Measurements from ENCODE around the gene SULT1A1. TPM values are rescaled to one million over a fixed set of nuclear protein-coding genes. Genes with fewer than 3 reads are reported as not detected.
"Not testable (repeated sequence)": the region's sequence is repeated elsewhere in the genome, so short reads cannot be mapped to it uniquely, and the experiment has no call there.

Gene SULT1A1
- total RNA-seq, 1 experiment from 2014 or later, result 1.5 TPM

DNA sequence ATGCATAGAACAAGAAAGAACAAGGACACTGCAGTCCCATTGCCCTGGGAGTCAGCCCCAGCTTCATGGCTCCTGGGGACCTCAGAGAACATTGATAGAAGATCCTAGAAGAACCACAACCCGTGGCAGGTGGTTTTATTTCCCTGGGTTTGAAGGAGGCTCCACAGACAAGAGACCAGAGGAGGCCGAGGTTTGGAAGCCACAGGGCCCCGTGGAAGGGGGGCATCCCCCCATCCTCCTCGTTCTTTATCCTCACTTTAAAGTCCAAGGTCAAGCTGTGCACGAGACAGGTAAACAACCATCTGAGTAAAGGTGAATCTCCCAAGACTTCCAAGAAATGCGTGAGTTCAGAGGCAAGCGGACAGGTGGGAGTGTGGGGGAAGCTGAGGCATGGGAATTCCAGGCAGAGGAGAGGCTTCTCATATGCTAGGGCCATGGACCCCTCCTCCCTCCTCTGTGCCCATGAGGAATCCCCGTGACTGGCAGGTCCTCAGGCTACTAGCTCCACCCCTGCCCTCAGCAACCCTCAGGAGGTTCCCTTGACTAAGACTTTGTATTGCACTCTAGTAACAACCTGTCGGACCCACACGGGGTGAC, 849 bp upstream of the SULT1A1 start:
- ATAC-seq (no peak), DNase-seq (ENCODE audit: low read depth, low spot score) (no peak)
- ChIA-PET CTCF (no interaction called here), POLR2A (no interaction called here)
- intact Hi-C loops (cut with micrococcal nuclease; ENCODE audit: unreplicated experiment), result no loop called here
- BruUV-seq (replicated peaks), result no TSS peak
- Histone ChIP-seq H3K9me3 (ENCODE audit: control insufficient read depth, insufficient read depth, low read depth, low read length) (no peaks in the 10 kb centered on the region), H3K36me3 (ENCODE audit: control insufficient read depth, insufficient read depth, low read length) (no peaks in the 10 kb centered on the region), H3K27ac (ENCODE audit: low read length) (no peak overlapping the region), H3K4me3 (ENCODE audit: low read depth in 2 of 2, low read length in 2 of 2) (no peak overlapping the region), H3K27me3 (ENCODE audit: control insufficient read depth, insufficient read depth, low read length) (no peaks in the 10 kb centered on the region), H3K4me1 (ENCODE audit: control insufficient read depth, insufficient read depth, low read length) (no peaks in the 10 kb centered on the region; the same call in 1 of the 2 replicates)
- TF ChIP-seq SIN3A (IDR thresholded peaks at IDR 0.05; ENCODE audit: borderline replicate concordance, insufficient read depth, low read depth, low read length), result no peak
- TF ChIP-seq, protein P1, sequence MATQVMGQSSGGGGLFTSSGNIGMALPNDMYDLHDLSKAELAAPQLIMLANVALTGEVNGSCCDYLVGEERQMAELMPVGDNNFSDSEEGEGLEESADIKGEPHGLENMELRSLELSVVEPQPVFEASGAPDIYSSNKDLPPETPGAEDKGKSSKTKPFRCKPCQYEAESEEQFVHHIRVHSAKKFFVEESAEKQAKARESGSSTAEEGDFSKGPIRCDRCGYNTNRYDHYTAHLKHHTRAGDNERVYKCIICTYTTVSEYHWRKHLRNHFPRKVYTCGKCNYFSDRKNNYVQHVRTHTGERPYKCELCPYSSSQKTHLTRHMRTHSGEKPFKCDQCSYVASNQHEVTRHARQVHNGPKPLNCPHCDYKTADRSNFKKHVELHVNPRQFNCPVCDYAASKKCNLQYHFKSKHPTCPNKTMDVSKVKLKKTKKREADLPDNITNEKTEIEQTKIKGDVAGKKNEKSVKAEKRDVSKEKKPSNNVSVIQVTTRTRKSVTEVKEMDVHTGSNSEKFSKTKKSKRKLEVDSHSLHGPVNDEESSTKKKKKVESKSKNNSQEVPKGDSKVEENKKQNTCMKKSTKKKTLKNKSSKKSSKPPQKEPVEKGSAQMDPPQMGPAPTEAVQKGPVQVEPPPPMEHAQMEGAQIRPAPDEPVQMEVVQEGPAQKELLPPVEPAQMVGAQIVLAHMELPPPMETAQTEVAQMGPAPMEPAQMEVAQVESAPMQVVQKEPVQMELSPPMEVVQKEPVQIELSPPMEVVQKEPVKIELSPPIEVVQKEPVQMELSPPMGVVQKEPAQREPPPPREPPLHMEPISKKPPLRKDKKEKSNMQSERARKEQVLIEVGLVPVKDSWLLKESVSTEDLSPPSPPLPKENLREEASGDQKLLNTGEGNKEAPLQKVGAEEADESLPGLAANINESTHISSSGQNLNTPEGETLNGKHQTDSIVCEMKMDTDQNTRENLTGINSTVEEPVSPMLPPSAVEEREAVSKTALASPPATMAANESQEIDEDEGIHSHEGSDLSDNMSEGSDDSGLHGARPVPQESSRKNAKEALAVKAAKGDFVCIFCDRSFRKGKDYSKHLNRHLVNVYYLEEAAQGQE (IDR thresholded peaks at IDR 0.05; ENCODE audit: insufficient read depth in 1 of 2, low read depth in 2 of 2, low read length in 1 of 2), result no peak
- TF ChIP-seq, protein P2, sequence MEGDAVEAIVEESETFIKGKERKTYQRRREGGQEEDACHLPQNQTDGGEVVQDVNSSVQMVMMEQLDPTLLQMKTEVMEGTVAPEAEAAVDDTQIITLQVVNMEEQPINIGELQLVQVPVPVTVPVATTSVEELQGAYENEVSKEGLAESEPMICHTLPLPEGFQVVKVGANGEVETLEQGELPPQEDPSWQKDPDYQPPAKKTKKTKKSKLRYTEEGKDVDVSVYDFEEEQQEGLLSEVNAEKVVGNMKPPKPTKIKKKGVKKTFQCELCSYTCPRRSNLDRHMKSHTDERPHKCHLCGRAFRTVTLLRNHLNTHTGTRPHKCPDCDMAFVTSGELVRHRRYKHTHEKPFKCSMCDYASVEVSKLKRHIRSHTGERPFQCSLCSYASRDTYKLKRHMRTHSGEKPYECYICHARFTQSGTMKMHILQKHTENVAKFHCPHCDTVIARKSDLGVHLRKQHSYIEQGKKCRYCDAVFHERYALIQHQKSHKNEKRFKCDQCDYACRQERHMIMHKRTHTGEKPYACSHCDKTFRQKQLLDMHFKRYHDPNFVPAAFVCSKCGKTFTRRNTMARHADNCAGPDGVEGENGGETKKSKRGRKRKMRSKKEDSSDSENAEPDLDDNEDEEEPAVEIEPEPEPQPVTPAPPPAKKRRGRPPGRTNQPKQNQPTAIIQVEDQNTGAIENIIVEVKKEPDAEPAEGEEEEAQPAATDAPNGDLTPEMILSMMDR (IDR thresholded peaks at IDR 0.05), result no peak
- no peak for TF ChIP-seq POLR2AphosphoS5 (IDR thresholded peaks at IDR 0.05; ENCODE audit: low read depth, low read length)
- TF ChIP-seq TCF7L2 (IDR thresholded peaks at IDR 0.05; ENCODE audit: low read depth, low read length), result no peak
- in situ Hi-C loops (cut with HindIII; ENCODE audit: low pct_unique_long_range_greater_than_20kb, low sequenced_read_pairs), result no loop called here

DNA sequence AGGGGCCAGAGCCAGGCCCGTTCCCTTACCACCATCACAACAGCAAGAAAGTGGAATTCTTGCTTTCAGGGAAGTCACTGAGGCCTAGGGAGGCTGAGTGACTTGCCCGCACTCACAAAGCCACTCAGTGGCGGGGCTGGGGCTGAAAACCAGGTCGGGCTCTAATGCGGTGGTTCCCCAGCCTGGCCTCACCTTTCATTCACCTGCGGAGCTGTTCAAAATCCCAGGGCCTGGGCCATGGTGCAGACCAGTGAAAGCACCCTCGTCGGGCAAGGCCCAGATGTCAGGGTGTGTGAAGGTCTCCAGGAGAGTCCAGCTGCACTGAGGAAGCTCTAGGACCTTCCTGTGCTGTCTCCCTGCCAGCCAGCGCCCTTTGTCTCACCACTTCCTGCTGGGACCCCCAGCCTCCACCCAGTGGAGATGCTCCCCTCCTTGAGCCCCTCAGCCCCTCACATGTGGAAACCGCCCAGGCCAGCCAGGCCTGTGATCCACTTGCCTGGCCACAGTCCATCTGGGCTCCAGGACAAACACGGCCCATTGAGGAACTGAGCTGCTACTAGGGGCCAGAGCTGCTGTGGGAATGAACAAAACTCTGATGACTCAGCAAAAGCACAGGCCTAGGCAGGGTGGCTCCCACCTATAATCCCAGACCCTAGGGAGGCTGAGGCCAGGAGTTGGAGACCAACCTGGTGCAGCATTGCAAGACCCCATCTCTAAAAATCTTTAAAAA, 812 bp downstream of the SULT1A1 start:
- H3K4me3 ChIP-seq (ENCODE audit: low read depth in 2 of 2, low read length in 2 of 2), result not testable (repeated sequence)
- CTCF ChIA-PET, result interaction anchor here (0.6 kb wide), 1 partner anchor 15 kb away, joined by 5 read pairs; no protein-coding TSS in a partner anchor

DNA sequence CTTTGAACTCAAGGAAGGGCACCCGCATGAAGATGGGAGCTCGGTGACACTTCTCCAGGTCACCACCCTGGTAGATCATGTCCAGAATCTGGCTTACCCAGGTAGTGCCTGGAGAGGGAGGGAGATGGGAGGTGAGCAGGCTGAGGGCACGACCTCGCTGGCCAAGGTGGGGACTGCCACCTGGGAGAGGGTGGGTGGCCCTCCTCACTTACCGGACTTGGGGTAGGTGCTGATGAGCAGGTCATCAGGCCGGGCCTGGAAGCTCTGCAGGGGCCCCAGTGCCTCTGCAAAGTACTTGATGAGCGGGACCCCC, 1.4 kb downstream of the SULT1A1 start:
- in situ Hi-C loops (cut with HindIII; ENCODE audit: low pct_unique_long_range_greater_than_20kb, low sequenced_read_pairs); H3K4me3 ChIP-seq (ENCODE audit: low read depth in 2 of 2, low read length in 2 of 2); H3K27ac ChIP-seq (ENCODE audit: low read length); CTCF ChIA-PET; POLR2A ChIA-PET; H3K36me3 ChIP-seq (ENCODE audit: control insufficient read depth, insufficient read depth, low read length); intact Hi-C loops (cut with micrococcal nuclease; ENCODE audit: unreplicated experiment); ATAC-seq; H3K4me1 ChIP-seq (ENCODE audit: control insufficient read depth, insufficient read depth, low read length); DNase-seq (ENCODE audit: low read depth, low spot score); H3K27me3 ChIP-seq (ENCODE audit: control insufficient read depth, insufficient read depth, low read length); BruUV-seq (replicated peaks); H3K9me3 ChIP-seq (ENCODE audit: control insufficient read depth, insufficient read depth, low read depth, low read length): not testable (repeated sequence)

More for the DNA sequence above, 812 bp downstream of the SULT1A1 start:
- H3K27ac ChIP-seq (ENCODE audit: low read length); H3K27me3 ChIP-seq (ENCODE audit: control insufficient read depth, insufficient read depth, low read length); H3K4me1 ChIP-seq (ENCODE audit: control insufficient read depth, insufficient read depth, low read length); BruUV-seq (replicated peaks); H3K9me3 ChIP-seq (ENCODE audit: control insufficient read depth, insufficient read depth, low read depth, low read length); ATAC-seq; intact Hi-C loops (cut with micrococcal nuclease; ENCODE audit: unreplicated experiment); in situ Hi-C loops (cut with HindIII; ENCODE audit: low pct_unique_long_range_greater_than_20kb, low sequenced_read_pairs); DNase-seq (ENCODE audit: low read depth, low spot score); H3K36me3 ChIP-seq (ENCODE audit: control insufficient read depth, insufficient read depth, low read length): not testable (repeated sequence)
- POLR2A ChIA-PET, result interaction anchor here (0.5 kb wide), 1 partner anchor 12 kb away, joined by 6 read pairs; no protein-coding TSS in a partner anchor

DNA sequence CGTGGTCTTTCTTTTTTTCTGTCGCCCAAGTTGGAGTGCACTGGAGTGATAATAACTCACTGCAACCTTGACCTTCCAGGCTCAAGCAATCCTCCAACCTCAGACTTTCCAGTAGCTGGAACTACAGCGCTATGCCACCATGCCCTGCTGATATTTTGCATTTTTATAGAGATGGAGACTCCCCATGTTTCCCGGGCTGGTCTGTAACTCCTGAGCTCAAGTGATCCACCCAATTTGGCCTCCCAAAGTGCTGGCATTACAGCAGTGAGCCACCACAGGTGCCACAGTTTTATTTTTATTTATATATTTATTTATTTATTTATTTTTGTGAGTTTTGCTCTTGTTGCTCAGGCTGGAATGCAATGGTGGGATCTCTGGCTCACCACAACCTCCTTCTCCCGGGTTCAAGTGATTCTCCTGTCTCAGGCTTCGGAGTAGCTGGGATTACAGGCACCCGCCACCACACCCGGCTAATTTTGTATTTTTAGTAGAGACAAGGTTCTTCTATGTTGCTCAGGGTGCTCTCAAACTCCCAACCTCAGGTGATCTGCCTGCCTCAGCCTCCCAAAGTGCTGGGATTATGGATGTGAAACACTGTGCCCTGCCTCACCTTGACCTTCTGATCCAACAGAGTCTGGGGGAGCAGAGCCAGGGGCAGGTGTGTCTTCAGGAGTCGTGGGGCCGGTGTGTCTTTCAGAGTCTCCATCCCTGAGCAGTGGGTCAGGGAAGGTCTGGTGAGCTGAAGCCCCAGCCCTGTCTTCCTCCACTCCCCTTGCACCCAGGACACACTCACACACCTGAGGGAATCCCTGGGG, 2.0 kb downstream of the SULT1A1 start:
- H3K27ac ChIP-seq (ENCODE audit: low read length); ATAC-seq; H3K4me1 ChIP-seq (ENCODE audit: control insufficient read depth, insufficient read depth, low read length); CTCF ChIA-PET; POLR2A ChIA-PET; in situ Hi-C loops (cut with HindIII; ENCODE audit: low pct_unique_long_range_greater_than_20kb, low sequenced_read_pairs); H3K9me3 ChIP-seq (ENCODE audit: control insufficient read depth, insufficient read depth, low read depth, low read length); intact Hi-C loops (cut with micrococcal nuclease; ENCODE audit: unreplicated experiment); DNase-seq (ENCODE audit: low read depth, low spot score); H3K36me3 ChIP-seq (ENCODE audit: control insufficient read depth, insufficient read depth, low read length); H3K27me3 ChIP-seq (ENCODE audit: control insufficient read depth, insufficient read depth, low read length); BruUV-seq (replicated peaks); H3K4me3 ChIP-seq (ENCODE audit: low read depth in 2 of 2, low read length in 2 of 2): not testable (repeated sequence)

Data from Panc1 (cell line).